Measurements from ENCODE around the gene TAF1A.

DNA sequence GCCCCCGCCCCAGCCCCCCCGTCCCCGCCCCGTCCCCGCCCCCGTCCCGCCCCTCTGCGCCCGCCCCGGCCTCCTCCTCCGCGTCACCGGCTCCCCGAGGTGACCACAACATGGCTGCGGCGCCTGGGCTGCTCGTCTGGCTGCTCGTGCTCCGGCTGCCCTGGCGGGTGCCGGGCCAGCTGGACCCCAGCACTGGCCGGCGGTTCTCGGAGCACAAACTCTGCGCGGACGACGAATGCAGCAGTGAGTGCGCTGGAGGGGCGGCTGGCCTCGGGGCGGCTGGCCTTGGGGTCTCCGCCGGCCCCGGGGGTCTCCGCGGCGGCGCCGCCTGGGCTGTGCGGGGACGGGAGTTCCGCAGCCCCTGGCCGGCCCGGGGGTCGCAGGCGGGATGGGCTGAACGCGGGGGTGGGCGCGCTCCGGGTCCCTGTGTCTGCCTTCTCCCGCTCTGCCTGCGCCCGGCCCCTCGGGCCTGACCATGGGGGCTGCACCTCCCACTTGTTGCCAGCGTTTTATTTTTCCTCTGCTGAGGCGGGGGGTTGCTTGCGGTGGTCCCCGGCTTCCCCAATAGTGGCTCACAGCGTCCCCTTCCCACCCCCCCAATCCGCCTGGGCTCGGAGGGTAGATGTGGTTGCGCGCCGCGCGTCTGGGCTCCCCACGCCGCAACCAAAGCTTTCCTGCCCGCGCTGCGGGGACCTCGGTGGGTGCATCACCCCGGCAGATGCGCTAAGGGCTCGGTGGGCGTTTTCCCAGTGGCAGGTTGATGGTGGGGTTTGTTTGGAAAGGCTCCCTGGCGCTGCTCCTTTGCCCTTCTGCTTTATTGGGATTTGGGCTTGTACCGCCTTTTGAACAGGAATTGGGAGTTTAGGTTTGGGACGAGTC lies 28.5 kb upstream of the TAF1A start, which contains the start of gene MIA3:
- TF ChIP-seq, protein P1, sequence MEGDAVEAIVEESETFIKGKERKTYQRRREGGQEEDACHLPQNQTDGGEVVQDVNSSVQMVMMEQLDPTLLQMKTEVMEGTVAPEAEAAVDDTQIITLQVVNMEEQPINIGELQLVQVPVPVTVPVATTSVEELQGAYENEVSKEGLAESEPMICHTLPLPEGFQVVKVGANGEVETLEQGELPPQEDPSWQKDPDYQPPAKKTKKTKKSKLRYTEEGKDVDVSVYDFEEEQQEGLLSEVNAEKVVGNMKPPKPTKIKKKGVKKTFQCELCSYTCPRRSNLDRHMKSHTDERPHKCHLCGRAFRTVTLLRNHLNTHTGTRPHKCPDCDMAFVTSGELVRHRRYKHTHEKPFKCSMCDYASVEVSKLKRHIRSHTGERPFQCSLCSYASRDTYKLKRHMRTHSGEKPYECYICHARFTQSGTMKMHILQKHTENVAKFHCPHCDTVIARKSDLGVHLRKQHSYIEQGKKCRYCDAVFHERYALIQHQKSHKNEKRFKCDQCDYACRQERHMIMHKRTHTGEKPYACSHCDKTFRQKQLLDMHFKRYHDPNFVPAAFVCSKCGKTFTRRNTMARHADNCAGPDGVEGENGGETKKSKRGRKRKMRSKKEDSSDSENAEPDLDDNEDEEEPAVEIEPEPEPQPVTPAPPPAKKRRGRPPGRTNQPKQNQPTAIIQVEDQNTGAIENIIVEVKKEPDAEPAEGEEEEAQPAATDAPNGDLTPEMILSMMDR (IDR thresholded peaks at IDR 0.05; ENCODE audit: insufficient read depth, low read length, poor library complexity, severe bottlenecking) = no peak
- no peak for TF ChIP-seq EZH2phosphoT487 (conservative IDR thresholded peaks at IDR 0.05; ENCODE audit: low read length)

All from SU-DHL-6 (cell line).